CD4-positive, alpha-beta T cell (primary cell): ENCODE measurements around the gene CTIF. TPM values are rescaled to one million over a fixed set of nuclear protein-coding genes. Genes with fewer than 3 reads are reported as not detected.

Experiments used
- ATAC-seq: fragments of 200-7000 bp; cut with Tn5 transposase; one replicate; pipeline ENCODE4 v1.10.0; 2022; ENCODE audit warnings: mild to moderate bottlenecking; ENCODE audit not compliant: poor library complexity
- CTCF ChIA-PET: fragments of 350-600 bp; sonication (Branson Sonifier 250); formaldehyde crosslinking; loops from one replicate; lab custom pipeline; 2021; ENCODE audit warnings: antibody characterized with exemption, inconsistent platforms; lab: Charles Lee
- POLR2A ChIA-PET: fragments of 350-600 bp; sonication (Branson Sonifier 250); formaldehyde crosslinking; loops from one replicate; lab custom pipeline; 2021; ENCODE audit warnings: antibody characterized with exemption, inconsistent platforms; lab: Charles Lee
- DNase-seq, 14 experiments: peaks; one replicate each; pipeline ENCODE4 v3.0.0-alpha.2; 2013 to 2020; ENCODE audit warnings: mixed read lengths in 2 of 14
- H3K27ac ChIP-seq, 2 donors: one replicate each; pipeline versions ENCODE4 v1.5.1 to v1.7.0; 2013; ENCODE audit warnings: low read length in 2 of 2, low read depth in 1 of 2, mild to moderate bottlenecking in 1 of 2
- H3K27me3 ChIP-seq, 2 experiments: 1 replicate in 1 of 2; 2 replicates in 1 of 2; pipeline versions ENCODE4 v1.6.1 to v1.7.0; 2013; ENCODE audit warnings: low read length in 2 of 2, control low read depth in 1 of 2, mild to moderate bottlenecking in 1 of 2, moderate library complexity in 1 of 2; ENCODE audit not compliant: insufficient read depth in 2 of 2, control insufficient read depth in 1 of 2
- H3K36me3 ChIP-seq: one replicate; pipeline ENCODE4 v1.6.1; 2013; ENCODE audit warnings: low read length, control low read depth; ENCODE audit not compliant: insufficient read depth
- H3K4me1 ChIP-seq: one replicate; pipeline ENCODE4 v1.6.1; 2013; ENCODE audit warnings: low read length, control low read depth; ENCODE audit not compliant: insufficient read depth
- H3K4me3 ChIP-seq: one replicate; pipeline ENCODE4 v1.5.1; 2013; ENCODE audit warnings: mild to moderate bottlenecking, low read length, moderate library complexity
- H3K9me3 ChIP-seq, 2 experiments: 1 replicate in 1 of 2; 2 replicates in 1 of 2; pipeline versions ENCODE4 v1.6.1 to v1.7.0; 2013; ENCODE audit warnings: low read length in 2 of 2, mild to moderate bottlenecking in 2 of 2, control low read depth in 1 of 2, moderate library complexity in 1 of 2; ENCODE audit not compliant: control insufficient read depth in 1 of 2, insufficient read depth in 1 of 2
- H3K27ac Mint-ChIP-seq: one replicate; pipeline ENCODE4 v1.8.0; 2020; ENCODE audit warnings: mixed read lengths
- H3K27me3 Mint-ChIP-seq: one replicate; pipeline ENCODE4 v1.8.0; 2021; ENCODE audit warnings: mixed read lengths
- H3K36me3 Mint-ChIP-seq: one replicate; pipeline ENCODE4 v1.8.0; 2021; ENCODE audit warnings: low read depth, mixed read lengths
- H3K4me1 Mint-ChIP-seq: one replicate; pipeline ENCODE4 v1.8.0; 2021; ENCODE audit warnings: low read depth, mixed read lengths
- H3K4me3 Mint-ChIP-seq: one replicate; pipeline ENCODE4 v1.8.0; 2020; ENCODE audit warnings: mild to moderate bottlenecking, mixed read lengths
- H3K9me3 Mint-ChIP-seq: one replicate; pipeline ENCODE4 v1.8.0; 2020; ENCODE audit warnings: mixed read lengths
- intact Hi-C, 2 experiments: fragments of 100-400 bp; cut with DNase I in 1 of 2; cut with micrococcal nuclease in 1 of 2; formaldehyde crosslinking; loops; one replicate each; pipeline versions ENCODE4 v1.15.1 to v1.9.0; 2023 to 2025; cut with DNase I, micrococcal nuclease
- total RNA-seq, 174 experiments: library from RNA in 2 of 174; stranded (reverse) in 2 of 174; gene quantifications; one replicate each; pipeline ENCODE4 v1.2.3 and lab custom pipeline; 2021 to 2026
- TF ChIP-seq, protein P1 (sequence below): fragments of 200-600 bp; IDR thresholded peaks from one replicate; pipeline ENCODE4 v1.8.0; 2022; ENCODE audit warnings: antibody characterized with exemption, mild to moderate bottlenecking

CTIF gene
- total RNA-seq, 2 experiments from 2014 or later = 1.1 to 2.9 TPM

DNA sequence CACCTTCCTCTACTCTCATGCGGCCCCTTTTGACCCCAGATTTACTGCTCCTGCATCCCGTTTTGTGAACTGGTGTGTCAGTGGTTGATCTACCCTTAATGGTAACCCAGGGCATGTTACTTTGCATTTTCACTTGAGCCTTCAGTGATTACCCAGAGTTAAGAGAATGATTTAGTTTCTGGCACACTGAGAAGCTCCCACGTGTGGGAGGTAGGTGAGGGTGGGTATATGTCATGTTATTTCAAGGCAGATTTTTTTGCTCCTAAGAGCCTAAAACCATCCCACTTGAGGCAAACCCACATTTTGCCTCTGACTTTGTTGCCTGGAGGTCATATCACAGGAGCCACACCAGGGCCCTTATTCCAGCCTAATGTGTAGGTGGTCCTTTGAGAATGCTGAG, 186.7 kb downstream of the CTIF start:
- H3K27ac ChIP-seq = no peak overlapping the region
- CTCF ChIA-PET = no interaction called here
- H3K4me3 Mint-ChIP-seq = no peak overlapping the region

DNA sequence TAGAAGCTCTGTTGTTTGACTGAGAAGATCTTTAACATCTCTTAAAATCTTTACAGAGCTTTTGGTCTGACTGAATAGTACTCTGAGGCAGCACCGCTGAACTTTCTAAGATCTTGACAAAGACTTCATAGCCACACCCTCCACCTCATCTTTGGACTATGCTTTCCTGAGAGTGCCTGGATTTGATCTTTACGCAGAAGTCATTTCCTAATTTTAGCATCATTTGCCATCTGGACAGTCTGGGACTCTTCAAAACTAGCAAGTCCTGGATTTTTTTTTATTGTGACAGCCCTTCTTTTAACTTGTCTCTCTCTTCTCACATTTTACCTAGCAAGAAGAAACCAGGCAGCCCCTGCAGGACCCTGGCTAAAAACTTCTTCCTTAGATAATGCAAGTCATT, 188.8 kb downstream of the CTIF start:
- POLR2A ChIA-PET = no interaction called here
- ATAC-seq (no peak), DNase-seq (no peak)
- intact Hi-C loops = no loop called here
- Histone ChIP-seq H3K9me3 (peaks cover 0 to 3% of the 10 kb centered on the region in 2 experiments), H3K36me3 (no peaks in the 10 kb centered on the region), H3K27me3 (no peaks in the 10 kb centered on the region), H3K4me3 (no peak overlapping the region), H3K27ac (no peak overlapping the region), H3K4me1 (no peaks in the 10 kb centered on the region)
- Mint-ChIP-seq H3K4me3 (no peak overlapping the region), H3K36me3 (no peaks in the 10 kb centered on the region), H3K27ac (no peak overlapping the region), H3K27me3 (no peaks in the 10 kb centered on the region), H3K4me1 (no peaks in the 10 kb centered on the region), H3K9me3 (no peaks in the 10 kb centered on the region)
- TF ChIP-seq, protein P1, sequence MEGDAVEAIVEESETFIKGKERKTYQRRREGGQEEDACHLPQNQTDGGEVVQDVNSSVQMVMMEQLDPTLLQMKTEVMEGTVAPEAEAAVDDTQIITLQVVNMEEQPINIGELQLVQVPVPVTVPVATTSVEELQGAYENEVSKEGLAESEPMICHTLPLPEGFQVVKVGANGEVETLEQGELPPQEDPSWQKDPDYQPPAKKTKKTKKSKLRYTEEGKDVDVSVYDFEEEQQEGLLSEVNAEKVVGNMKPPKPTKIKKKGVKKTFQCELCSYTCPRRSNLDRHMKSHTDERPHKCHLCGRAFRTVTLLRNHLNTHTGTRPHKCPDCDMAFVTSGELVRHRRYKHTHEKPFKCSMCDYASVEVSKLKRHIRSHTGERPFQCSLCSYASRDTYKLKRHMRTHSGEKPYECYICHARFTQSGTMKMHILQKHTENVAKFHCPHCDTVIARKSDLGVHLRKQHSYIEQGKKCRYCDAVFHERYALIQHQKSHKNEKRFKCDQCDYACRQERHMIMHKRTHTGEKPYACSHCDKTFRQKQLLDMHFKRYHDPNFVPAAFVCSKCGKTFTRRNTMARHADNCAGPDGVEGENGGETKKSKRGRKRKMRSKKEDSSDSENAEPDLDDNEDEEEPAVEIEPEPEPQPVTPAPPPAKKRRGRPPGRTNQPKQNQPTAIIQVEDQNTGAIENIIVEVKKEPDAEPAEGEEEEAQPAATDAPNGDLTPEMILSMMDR = no peak
- CTCF ChIA-PET = no interaction called here

More for the DNA sequence above, 186.7 kb downstream of the CTIF start:
- Mint-ChIP-seq H3K9me3 (no peaks in the 10 kb centered on the region), H3K27me3 (no peaks in the 10 kb centered on the region), H3K36me3 (no peaks in the 10 kb centered on the region), H3K27ac (no peak overlapping the region), H3K4me1 (no peaks in the 10 kb centered on the region)
- H3K4me1 ChIP-seq = no peaks in the 10 kb centered on the region
- POLR2A ChIA-PET = no interaction called here
- no peak for ATAC-seq
- TF ChIP-seq, protein P1 = no peak
- intact Hi-C loops = no loop called here
- H3K27me3 ChIP-seq = no peaks in the 10 kb centered on the region
- DNase-seq = no peak
- no peak overlapping the region for H3K4me3 ChIP-seq
- H3K9me3 ChIP-seq = peaks cover 0 to 3% of the 10 kb centered on the region in 2 experiments
- H3K36me3 ChIP-seq = no peaks in the 10 kb centered on the region

DNA sequence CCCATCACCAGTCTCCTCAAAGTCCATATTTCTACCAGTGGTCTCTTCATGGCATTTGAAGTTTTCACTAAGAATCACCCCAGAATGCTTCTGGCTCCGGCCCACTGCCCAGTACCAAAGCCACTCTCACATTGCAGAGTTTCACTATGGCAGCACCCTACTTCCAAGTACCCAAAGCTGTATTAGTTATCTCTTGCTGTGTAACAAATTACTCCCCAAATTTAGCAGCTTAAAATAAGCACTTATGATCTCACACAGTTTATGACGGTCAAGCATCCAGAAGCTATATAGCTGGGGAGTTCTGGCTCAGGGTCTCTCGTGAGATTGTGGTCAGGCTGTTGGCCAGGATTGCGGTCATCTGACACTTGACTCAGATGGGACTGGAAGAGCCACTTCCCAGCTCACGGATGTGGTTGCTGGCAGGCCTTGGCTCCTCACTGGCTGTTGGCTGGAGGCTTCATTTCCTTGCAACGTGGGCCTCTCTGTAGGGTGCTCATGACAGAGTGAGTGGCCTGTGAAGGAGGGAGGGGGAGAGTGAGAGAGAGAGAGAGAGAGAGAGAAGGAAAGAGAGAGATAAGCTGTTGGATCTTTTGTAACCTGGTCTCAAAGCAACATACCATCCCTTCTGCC, 189.5 kb downstream of the CTIF start:
- ATAC-seq = no peak
- Mint-ChIP-seq H3K27me3 (no peaks in the 10 kb centered on the region), H3K27ac (no peak overlapping the region)

More for the DNA sequence above, 189.5 kb downstream of the CTIF start:
- peak in 2 of 14 experiments; percentile 6 to 20 for DNase-seq
- Mint-ChIP-seq H3K9me3 (no peaks in the 10 kb centered on the region), H3K36me3 (no peaks in the 10 kb centered on the region), H3K4me3 (no peak overlapping the region), H3K4me1 (no peaks in the 10 kb centered on the region)
- Histone ChIP-seq H3K4me3 (no peak overlapping the region), H3K36me3 (no peaks in the 10 kb centered on the region), H3K27ac (no peak overlapping the region), H3K27me3 (no peaks in the 10 kb centered on the region), H3K4me1 (no peaks in the 10 kb centered on the region), H3K9me3 (peaks cover 0 to 3% of the 10 kb centered on the region in 2 experiments)
- ChIA-PET CTCF (no interaction called here), POLR2A (no interaction called here)
- TF ChIP-seq, protein P1 = no peak
- intact Hi-C loops = no loop called here
